ENCODE measurements around the gene SNTA1. TPM values are rescaled to one million over a fixed set of nuclear protein-coding genes. Genes with fewer than 3 reads are reported as not detected.

Gene SNTA1
- total RNA-seq, 1 experiment from 2014 or later: 14.6 TPM

DNA sequence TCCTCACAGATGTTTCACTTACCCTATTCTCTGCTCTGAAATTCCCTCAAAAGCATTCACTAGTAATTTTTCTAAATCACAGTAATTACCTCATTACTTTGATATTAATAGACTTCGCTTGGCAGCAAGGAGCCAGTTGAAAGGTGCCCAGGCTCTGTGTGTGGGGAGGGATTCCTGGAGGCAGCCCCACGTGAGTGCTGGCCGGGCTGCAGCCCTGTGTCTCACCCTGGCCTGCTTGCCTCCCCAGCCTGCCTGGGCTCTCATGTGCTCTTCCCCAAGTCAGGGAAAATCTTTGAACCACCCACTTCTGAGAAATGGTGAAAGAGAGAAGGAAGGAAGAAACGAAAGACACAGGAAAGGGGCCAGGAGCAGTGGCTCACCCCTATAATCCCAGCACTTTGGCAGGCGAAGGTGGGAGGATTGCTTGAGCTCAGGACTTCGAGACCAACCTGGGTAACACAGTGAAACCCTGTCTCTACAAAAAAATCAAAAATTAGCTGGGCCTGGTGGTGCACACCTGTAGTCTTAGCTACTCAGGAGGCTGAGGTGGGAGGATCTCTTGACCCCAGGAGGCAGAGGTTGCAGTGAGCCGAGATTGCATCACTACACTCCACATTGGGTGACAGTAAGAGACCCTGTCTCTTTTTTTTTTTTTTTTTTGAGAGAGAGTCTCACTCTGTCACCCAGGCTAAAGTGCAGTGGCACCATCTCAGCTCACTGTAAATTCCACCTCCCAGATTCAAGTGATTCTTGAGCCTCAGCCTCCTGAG, 20.0 kb upstream of the SNTA1 start:
- POLR2A ChIA-PET: interaction anchor here (0.7 kb wide), 1 partner anchor 26 kb away, joined by 3 read pairs; no protein-coding TSS in a partner anchor
- no peak overlapping the region for H3K4me2 ChIP-seq (ENCODE audit: low read length)

More for the DNA sequence above, 20.0 kb upstream of the SNTA1 start:
- Histone ChIP-seq H3K27ac (ENCODE audit: low read depth, low read length) (no peak overlapping the region), H3K9me2 (ENCODE audit: insufficient read depth) (no peaks in the 10 kb centered on the region), H3K4me1 (ENCODE audit: control insufficient read depth in 1 of 2, insufficient read depth in 2 of 2, low read length in 2 of 2) (peaks cover 0 to 3% of the 10 kb centered on the region in 2 experiments; a peak in 1 of 4 replicates), H3K4me3 (replicated peaks in 1 of 2; ENCODE audit: low read depth in 1 of 2, low read length in 2 of 2) (no peak overlapping the region), H2AFZ (ENCODE audit: low read depth, low read length, poor library complexity, severe bottlenecking) (no peak overlapping the region), H3K27me3 (ENCODE audit: insufficient read depth, low read length) (no peaks in the 10 kb centered on the region), H3K36me3 (ENCODE audit: control insufficient read depth in 1 of 2, insufficient read depth in 2 of 2, low read length in 2 of 2) (no peaks in the 10 kb centered on the region), H3K9me3 (ENCODE audit: control insufficient read depth in 1 of 2, insufficient read depth in 1 of 2, low read depth in 1 of 2, low read length in 2 of 2) (no peaks in the 10 kb centered on the region), H4K20me1 (ENCODE audit: insufficient read depth) (no peaks in the 10 kb centered on the region), H3K79me2 (ENCODE audit: insufficient read depth, low read length) (no peaks in the 10 kb centered on the region), H3K9ac (ENCODE audit: low read length) (no peak overlapping the region)
- intact Hi-C loops (cut with micrococcal nuclease): no loop called here
- no peak for ATAC-seq
- RAD21 ChIA-PET (ENCODE audit: low non-redundant PET in 1 of 2, low total read pairs in 2 of 2, uncharacterized antibody in 2 of 2, unreplicated experiment in 2 of 2): interaction anchor here in 1 of 2 experiments (0.7 kb wide), 1 partner anchor 582 kb away, joined by 4 read pairs; no protein-coding TSS in a partner anchor
- TF ChIP-seq, protein P1, sequence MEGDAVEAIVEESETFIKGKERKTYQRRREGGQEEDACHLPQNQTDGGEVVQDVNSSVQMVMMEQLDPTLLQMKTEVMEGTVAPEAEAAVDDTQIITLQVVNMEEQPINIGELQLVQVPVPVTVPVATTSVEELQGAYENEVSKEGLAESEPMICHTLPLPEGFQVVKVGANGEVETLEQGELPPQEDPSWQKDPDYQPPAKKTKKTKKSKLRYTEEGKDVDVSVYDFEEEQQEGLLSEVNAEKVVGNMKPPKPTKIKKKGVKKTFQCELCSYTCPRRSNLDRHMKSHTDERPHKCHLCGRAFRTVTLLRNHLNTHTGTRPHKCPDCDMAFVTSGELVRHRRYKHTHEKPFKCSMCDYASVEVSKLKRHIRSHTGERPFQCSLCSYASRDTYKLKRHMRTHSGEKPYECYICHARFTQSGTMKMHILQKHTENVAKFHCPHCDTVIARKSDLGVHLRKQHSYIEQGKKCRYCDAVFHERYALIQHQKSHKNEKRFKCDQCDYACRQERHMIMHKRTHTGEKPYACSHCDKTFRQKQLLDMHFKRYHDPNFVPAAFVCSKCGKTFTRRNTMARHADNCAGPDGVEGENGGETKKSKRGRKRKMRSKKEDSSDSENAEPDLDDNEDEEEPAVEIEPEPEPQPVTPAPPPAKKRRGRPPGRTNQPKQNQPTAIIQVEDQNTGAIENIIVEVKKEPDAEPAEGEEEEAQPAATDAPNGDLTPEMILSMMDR (IDR thresholded peaks at IDR 0.05 in 2 of 3, conservative IDR thresholded peaks at IDR 0.05 in 1 of 3; ENCODE audit: borderline replicate concordance in 1 of 3, insufficient read depth in 1 of 3, low read depth in 2 of 3, low read length in 2 of 3): no peak
- TF ChIP-seq ZNF274 (IDR thresholded peaks at IDR 0.05; ENCODE audit: low read depth, low read length) (no peak), POLR2AphosphoS5 (IDR thresholded peaks at IDR 0.05; ENCODE audit: low read depth, low read length) (no peak), YY1 (IDR thresholded peaks at IDR 0.05; ENCODE audit: extremely low read depth, insufficient replicate concordance, low read depth, low read length) (no peak), TCF7L2 (IDR thresholded peaks at IDR 0.05; ENCODE audit: borderline replicate concordance, extremely low read depth, insufficient read depth, insufficient read length) (no peak), RAD21 (IDR thresholded peaks at IDR 0.05; ENCODE audit: low read depth) (no peak), SRF (IDR thresholded peaks at IDR 0.05; ENCODE audit: low read depth) (no peak), ELF1 (IDR thresholded peaks at IDR 0.05; ENCODE audit: borderline replicate concordance, low read depth) (no peak), CBX3 (IDR thresholded peaks at IDR 0.05; ENCODE audit: low read depth) (no peak)
- TF ChIP-seq, protein P2, sequence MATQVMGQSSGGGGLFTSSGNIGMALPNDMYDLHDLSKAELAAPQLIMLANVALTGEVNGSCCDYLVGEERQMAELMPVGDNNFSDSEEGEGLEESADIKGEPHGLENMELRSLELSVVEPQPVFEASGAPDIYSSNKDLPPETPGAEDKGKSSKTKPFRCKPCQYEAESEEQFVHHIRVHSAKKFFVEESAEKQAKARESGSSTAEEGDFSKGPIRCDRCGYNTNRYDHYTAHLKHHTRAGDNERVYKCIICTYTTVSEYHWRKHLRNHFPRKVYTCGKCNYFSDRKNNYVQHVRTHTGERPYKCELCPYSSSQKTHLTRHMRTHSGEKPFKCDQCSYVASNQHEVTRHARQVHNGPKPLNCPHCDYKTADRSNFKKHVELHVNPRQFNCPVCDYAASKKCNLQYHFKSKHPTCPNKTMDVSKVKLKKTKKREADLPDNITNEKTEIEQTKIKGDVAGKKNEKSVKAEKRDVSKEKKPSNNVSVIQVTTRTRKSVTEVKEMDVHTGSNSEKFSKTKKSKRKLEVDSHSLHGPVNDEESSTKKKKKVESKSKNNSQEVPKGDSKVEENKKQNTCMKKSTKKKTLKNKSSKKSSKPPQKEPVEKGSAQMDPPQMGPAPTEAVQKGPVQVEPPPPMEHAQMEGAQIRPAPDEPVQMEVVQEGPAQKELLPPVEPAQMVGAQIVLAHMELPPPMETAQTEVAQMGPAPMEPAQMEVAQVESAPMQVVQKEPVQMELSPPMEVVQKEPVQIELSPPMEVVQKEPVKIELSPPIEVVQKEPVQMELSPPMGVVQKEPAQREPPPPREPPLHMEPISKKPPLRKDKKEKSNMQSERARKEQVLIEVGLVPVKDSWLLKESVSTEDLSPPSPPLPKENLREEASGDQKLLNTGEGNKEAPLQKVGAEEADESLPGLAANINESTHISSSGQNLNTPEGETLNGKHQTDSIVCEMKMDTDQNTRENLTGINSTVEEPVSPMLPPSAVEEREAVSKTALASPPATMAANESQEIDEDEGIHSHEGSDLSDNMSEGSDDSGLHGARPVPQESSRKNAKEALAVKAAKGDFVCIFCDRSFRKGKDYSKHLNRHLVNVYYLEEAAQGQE (IDR thresholded peaks at IDR 0.05; ENCODE audit: low read depth): no peak
- TF ChIP-seq, protein P3, sequence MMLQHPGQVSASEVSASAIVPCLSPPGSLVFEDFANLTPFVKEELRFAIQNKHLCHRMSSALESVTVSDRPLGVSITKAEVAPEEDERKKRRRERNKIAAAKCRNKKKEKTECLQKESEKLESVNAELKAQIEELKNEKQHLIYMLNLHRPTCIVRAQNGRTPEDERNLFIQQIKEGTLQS (IDR thresholded peaks at IDR 0.05): no peak
- CTCF ChIA-PET: no interaction called here
- no peak for DNase-seq (ENCODE audit: low read depth, low spot score)
- BruUV-seq (replicated peaks): no TSS peak

Measured in HCT116 (cell line).